GM20431 (cell line): Measurements from ENCODE around the gene FASLG.
"Not testable (repeated sequence)": the region's sequence is repeated elsewhere in the genome, so short reads cannot be mapped to it uniquely, and the experiment has no call there.

Experiments used
- in situ Hi-C: fragments of 300-500 bp; cut with MseI, MboI; formaldehyde crosslinking; loops from one replicate; pipeline ENCODE4 v1.15.0; 2020; ENCODE audit warnings: low sequenced_read_pairs; ENCODE audit not compliant: unreplicated experiment

Gene FASLG

GRCh38 chr1:172674831-172675613 is 16.1 kb downstream of the FASLG start:
- in situ Hi-C loops = no loop called here

DNA sequence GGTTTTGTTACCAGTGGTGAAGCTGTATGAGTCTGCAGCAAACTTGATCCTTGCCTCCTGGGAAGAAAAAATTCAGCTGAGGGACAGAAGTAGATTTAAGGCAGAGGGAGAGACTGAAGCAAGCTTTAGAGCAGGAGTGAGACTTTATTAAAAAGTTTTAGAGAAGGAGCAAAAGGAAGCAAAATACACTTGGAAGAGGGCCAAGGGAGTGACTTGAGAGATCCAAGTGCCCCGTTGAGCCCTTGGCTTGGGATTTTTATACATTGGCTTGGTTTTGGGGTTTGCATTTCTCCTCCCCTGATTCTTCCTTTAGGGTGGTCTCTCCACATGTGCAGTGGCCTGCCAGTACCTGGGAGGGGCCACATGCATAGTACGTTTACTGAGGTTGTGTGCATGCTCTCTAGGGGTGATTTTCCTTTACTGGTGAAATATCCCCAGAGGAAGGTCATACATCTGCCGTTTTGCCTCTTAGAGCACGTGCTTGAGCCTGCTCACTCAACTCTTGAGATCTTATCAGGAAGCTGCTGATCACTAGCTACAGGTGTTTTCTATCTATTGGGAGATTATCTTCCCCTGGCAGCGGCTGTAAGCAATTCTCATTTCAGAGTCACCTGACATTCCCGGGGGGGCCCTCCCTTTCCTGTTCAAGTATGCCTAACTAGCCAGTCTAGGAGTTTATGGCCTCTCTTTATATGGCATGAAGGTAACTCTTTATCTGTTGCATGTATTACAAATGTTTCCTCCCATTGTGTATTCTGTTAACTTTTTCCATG is 20.3 kb downstream of the FASLG start:
- in situ Hi-C loops = no loop called here

DNA sequence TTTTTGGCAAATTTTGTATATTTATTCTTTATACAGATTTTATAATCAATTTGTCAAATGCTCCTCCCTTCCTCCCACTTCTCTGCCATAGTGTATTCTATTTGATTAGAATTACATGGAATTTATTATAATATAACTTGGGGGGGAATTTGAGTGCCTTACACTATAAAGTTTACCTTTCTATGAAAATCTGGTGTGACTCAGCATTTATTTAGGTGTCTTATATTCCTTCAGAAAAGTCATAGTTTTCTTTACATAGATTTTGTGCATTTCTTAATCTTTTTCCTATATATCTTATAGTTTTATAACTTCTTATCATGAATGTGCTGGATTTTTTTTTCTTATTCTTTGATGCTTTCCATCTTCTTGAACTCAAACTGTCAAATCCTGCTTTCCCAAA is 21.3 kb downstream of the FASLG start:
- in situ Hi-C loops = no loop called here

GRCh38 chr1:172680733-172681275 is 21.9 kb downstream of the FASLG start:
- in situ Hi-C loops = no loop called here

DNA sequence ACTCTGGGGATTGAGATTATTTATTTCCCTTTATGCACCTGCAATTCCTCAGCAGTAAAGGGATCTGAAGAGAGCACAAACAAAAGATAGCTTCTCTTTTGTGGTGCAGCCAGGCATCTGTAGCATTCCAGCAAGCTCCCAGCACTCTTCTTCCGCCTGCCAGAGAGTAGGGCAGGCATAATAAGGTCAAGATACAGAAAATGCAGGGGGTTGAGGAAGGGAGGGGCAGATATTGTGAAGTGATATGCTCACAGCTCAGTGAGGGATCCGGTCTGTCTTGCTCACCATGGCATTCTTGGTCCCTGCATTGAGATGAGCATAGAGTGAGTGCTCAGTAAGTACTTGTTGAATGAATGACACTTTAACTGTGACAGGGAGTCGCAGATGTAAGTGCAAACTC is 23.9 kb downstream of the FASLG start:
- in situ Hi-C loops = no loop called here

DNA sequence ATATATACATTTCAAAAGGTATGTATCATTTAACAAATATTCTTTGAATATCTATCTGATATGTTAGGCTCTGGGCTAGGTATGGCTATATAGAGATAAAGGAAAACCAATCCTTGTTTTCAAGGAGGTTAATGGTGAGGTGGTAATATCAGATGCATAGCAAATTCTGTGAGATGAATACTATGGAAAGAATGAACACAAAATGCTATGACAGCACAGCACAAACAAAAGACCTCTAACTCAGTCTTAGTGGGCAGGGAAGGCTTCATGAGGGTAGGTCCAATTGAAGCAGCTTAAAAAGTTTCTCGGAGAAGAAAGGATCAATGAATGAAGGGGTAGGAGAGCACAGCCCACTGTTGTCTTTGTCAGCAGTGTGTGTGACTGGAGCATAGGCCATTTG is 27.2 kb downstream of the FASLG start:
- in situ Hi-C loops = no loop called here

- in situ Hi-C loops = not testable (repeated sequence)
Observed at GRCh38 chr1:172688428-172689085, 29.7 kb downstream of the FASLG start.

GRCh38 chr1:172690925-172691324 is 32.0 kb downstream of the FASLG start:
- in situ Hi-C loops = not testable (repeated sequence)

- in situ Hi-C loops = no loop called here
Observed at GRCh38 chr1:172697534-172698002, 38.7 kb downstream of the FASLG start.

DNA sequence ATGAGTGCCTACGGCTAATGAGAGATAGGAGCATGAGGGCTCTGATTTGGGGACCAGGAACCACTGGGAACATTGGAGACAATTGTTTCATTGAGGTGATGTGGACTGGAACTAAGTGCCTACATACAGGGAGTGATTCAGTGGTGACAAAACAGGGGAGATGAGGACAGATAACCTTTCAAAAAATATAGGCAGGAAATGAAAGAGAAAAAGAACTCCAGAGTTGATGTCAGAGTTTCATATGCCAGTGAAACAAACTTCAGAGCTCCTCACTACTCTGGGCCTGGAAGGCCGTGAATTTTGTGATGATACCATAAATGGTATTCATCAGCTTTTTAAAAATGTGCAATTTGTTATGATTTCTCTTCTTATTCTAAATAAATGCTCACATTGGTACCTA is 39.3 kb downstream of the FASLG start:
- in situ Hi-C loops = no loop called here

DNA sequence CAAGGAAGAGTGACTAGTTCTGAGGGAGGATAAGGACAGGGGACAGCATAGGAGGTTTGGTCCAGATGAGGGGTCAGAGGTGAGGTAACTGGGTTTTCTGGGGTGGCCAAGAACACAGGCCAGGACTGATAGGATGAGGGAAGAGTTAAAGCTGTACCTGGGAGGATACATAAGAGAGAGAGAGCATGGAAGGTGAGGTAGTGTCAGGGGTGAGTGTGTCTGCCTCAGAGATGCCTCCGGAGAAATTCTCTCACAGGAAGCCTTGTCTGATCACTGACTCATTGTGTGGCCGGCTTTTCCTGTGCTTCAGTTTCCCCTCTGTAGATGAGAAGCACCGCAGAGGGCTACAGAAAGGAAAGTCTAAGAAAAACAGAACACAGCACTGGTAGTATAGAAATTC is 40.2 kb downstream of the FASLG start:
- in situ Hi-C loops = no loop called here

DNA sequence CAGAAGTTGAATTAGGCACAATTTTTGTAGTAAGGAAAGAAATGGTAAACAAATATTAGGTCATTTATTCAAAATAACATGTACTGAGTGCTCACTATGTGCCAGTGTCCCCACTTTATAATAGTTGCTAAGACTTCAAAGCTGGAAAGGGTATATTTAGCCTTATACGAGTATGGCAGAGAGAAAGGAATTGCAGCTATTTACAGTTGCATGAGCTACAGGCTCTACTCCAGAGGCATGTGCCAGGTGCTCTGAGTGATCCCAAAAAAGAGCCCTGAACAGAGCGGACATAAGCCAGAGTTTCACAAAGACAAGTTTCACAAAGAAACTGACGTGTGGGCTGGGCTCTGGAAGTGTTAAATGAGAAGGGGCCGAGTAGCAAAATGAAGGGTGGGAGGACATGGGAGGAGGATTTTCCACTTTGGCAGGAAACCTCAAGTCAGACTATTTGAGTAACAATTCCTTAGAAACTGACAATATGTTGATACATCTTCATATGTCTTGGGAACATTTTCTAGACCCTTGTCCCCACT is 40.9 kb downstream of the FASLG start:
- in situ Hi-C loops = loop anchor here (25.0 kb wide), 1 partner anchor 237 kb away; no protein-coding TSS in a partner anchor

GRCh38 chr1:172700556-172700955 is 41.7 kb downstream of the FASLG start:
- in situ Hi-C loops = loop anchor here (25.0 kb wide), 1 partner anchor 238 kb away; no protein-coding TSS in a partner anchor

DNA sequence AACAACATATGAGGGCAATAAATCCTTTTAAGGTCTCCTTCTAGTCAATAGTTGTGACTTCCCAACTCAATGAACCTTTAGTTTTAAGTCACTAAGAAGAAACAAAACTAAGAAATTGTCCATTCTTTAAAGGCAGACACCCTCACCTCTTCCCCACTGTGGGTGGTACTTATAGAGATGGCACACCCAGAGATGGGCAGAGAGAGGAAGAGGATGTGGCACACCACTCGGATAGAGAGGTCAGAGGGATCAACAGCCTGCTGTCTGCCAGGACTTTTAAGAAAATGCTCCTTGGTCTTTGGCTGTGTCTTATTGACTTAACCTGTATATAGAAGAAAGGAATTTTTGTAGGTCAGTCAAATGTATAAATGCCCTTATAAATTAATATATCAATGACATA is 45.1 kb downstream of the FASLG start:
- in situ Hi-C loops = loop anchor here (25.0 kb wide), 1 partner anchor 242 kb away; no protein-coding TSS in a partner anchor

GRCh38 chr1:172704420-172705210 is 45.7 kb downstream of the FASLG start:
- in situ Hi-C loops = loop anchor here (25.0 kb wide), 1 partner anchor 242 kb away; no protein-coding TSS in a partner anchor

GRCh38 chr1:172708452-172708851 is 49.5 kb downstream of the FASLG start:
- in situ Hi-C loops = loop anchor here (25.0 kb wide), 1 partner anchor 246 kb away; no protein-coding TSS in a partner anchor

DNA sequence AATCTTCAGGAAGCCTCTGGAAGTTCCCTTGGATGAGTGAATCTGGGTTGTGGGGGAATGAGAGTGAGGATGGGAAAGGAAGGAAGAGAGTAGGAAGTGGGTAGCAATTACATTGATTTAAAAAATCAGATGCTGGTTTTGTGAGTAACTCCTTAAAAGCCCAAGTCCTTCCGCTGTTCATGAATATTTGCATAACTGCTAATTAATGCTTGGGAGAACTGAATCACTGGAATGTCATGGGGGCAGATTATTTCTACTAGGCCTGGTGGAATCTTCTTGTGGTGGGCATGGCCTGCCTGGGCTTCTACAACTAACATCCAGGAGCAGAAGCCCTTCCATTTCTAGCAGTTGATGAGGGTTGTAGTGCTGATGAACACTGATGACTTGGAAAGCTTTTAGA is 52.7 kb downstream of the FASLG start:
- in situ Hi-C loops = loop anchor here (25.0 kb wide), 1 partner anchor 249 kb away; no protein-coding TSS in a partner anchor

GRCh38 chr1:172713466-172713865 is 54.6 kb downstream of the FASLG start:
- in situ Hi-C loops = loop anchor here (25.0 kb wide), 1 partner anchor 251 kb away; no protein-coding TSS in a partner anchor
